ENCODE data around the gene CFAP251.
"Not testable (repeated sequence)": the region's sequence is repeated elsewhere in the genome, so short reads cannot be mapped to it uniquely, and the experiment has no call there.

Gene CFAP251

GRCh38 chr12:121975021-121975420, 56.6 kb downstream of the CFAP251 start:
- no peak for ATAC-seq

GRCh38 chr12:121976950-121977349, 58.6 kb downstream of the CFAP251 start:
- ATAC-seq, result no peak

- ATAC-seq, result peak; percentile 38 to 43
Observed at GRCh38 chr12:121980191-121980891, 61.9 kb downstream of the CFAP251 start.

- ATAC-seq, result no peak
Observed at GRCh38 chr12:121980892-121981272, 62.5 kb downstream of the CFAP251 start.

GRCh38 chr12:121981456-121981855, 63.1 kb downstream of the CFAP251 start:
- ATAC-seq, result no peak

- no peak for ATAC-seq
Observed at GRCh38 chr12:121982950-121983349, 64.6 kb downstream of the CFAP251 start.

- ATAC-seq, result no peak
Observed at GRCh38 chr12:121983536-121984210, 65.3 kb downstream of the CFAP251 start.

- ATAC-seq, result no peak
Observed at GRCh38 chr12:121986489-121987245, 68.3 kb downstream of the CFAP251 start.

GRCh38 chr12:121988519-121988918, 70.1 kb downstream of the CFAP251 start:
- ATAC-seq, result not testable (repeated sequence)

- ATAC-seq, result no peak
Observed at GRCh38 chr12:121989276-121990113, 71.1 kb downstream of the CFAP251 start.

- no peak for ATAC-seq
Observed at GRCh38 chr12:121990114-121990647, 71.8 kb downstream of the CFAP251 start.

GRCh38 chr12:121990692-121991603, 72.6 kb downstream of the CFAP251 start:
- peak; percentile 63 to 66 for ATAC-seq

GRCh38 chr12:121992059-121992879, 73.9 kb downstream of the CFAP251 start:
- peak; percentile 98 to 99 for ATAC-seq

- ATAC-seq, result no peak
Observed at GRCh38 chr12:121996050-121996944, 77.9 kb downstream of the CFAP251 start.

GRCh38 chr12:121996945-121997612, 78.7 kb downstream of the CFAP251 start:
- ATAC-seq, result no peak

- ATAC-seq, result no peak
Observed at GRCh38 chr12:122001466-122002209, 83.2 kb downstream of the CFAP251 start.

GRCh38 chr12:122003651-122004611, 85.5 kb downstream of the CFAP251 start:
- peak; percentile 41 for ATAC-seq

Measured in activated CD4-positive, CD25-positive, alpha-beta regulatory T cell treated with anti-CD3 and anti-CD28 coated beads, Interleukin-2, amount 50 U/mL, for 24 hours (primary cell).